AG09319 (cell line): ENCODE data around the gene NUCKS1.

Experiments used
- DNase-seq: peaks from one replicate; pipeline ENCODE4 v3.0.0-alpha.2; 2010; ENCODE audit warnings: low read depth; ENCODE audit errors: extremely low read depth
- CTCF ChIP-seq: IDR thresholded peaks from 2 replicates; pipeline ENCODE4 v1.5.1; 2011; ENCODE audit warnings: low read depth, mild to moderate bottlenecking, inconsistent platforms, low read length, moderate library complexity

NUCKS1 gene

GRCh38 chr1:205756552-205756951 is 6.6 kb upstream of the NUCKS1 start:
- TF ChIP-seq CTCF = no peak
- no peak for DNase-seq

- DNase-seq = no peak
- TF ChIP-seq CTCF = no peak
These were observed 4.9 kb upstream of the NUCKS1 start for GRCh38 chr1:205754857-205755256.

- TF ChIP-seq CTCF = no peak
- DNase-seq = no peak
These were observed 1.2 kb upstream of the NUCKS1 start for GRCh38 chr1:205751036-205751651.

GRCh38 chr1:205749234-205750137 is 496 bp downstream of the NUCKS1 start:
- DNase-seq = peak; percentile 93
- no peak for TF ChIP-seq CTCF

- TF ChIP-seq CTCF = no peak; the same call in 1 of the 2 replicates
- DNase-seq = peak; percentile 29
These were observed 1.4 kb downstream of the NUCKS1 start for GRCh38 chr1:205748403-205749233.

GRCh38 chr1:205746757-205747412 is 3.1 kb downstream of the NUCKS1 start:
- DNase-seq = no peak
- TF ChIP-seq CTCF = no peak
